ENCODE data around the gene ASCC1.

DNA sequence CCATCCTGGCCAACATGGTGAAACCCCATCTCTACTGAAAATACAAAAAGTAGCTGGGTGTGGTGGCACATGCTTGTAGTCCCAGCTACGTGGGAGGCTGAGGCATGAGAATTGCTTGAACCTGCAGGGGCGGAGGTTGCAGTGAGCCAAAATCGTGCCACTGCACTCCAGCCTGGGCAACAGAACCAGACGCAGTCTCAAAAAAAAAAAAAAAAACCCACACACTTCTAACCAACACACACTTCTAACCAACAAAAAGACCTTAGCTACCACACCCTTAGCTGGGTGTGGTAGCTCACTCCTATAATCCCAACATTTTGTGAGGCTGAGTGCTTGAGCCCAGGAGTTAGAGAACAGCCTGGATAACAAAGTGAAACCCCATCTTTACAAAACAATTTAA, 93.9 kb downstream of the ASCC1 start:
- TF ChIP-seq ZSCAN20 (CRISPR knock-in tag; IDR thresholded peaks at IDR 0.05; ENCODE audit: borderline replicate concordance): no peak
- TF ChIP-seq POLR2AphosphoS5 (IDR thresholded peaks at IDR 0.05; ENCODE audit: low read depth, low read length): no peak

Data from HepG2 (cell line).